Activated CD4-positive, alpha-beta T cell treated with anti-CD3 and anti-CD28 coated beads, Interleukin-2, amount 50 U/mL, for 16 hours (primary cell): Measurements from ENCODE around the gene ZDHHC14.

Experiments
- DNase-seq: peaks from one replicate; pipeline ENCODE4 v3.0.0-alpha.2; 2020

ZDHHC14 gene

GRCh38 chr6:157469378-157469777 is 88.4 kb downstream of the ZDHHC14 start:
- DNase-seq: no peak

- no peak for DNase-seq
Observed at GRCh38 chr6:157471077-157471686, 90.2 kb downstream of the ZDHHC14 start.

GRCh38 chr6:157471895-157472686 is 91.1 kb downstream of the ZDHHC14 start:
- DNase-seq: no peak

- DNase-seq: no peak
Observed at GRCh38 chr6:157476797-157477196, 95.8 kb downstream of the ZDHHC14 start.

GRCh38 chr6:157478926-157479325 is 97.9 kb downstream of the ZDHHC14 start:
- no peak for DNase-seq

- no peak for DNase-seq
Observed at GRCh38 chr6:157479464-157480303, 98.7 kb downstream of the ZDHHC14 start.

- DNase-seq: no peak
Observed at GRCh38 chr6:157481189-157481864, 100.3 kb downstream of the ZDHHC14 start.

GRCh38 chr6:157481865-157482249 is 100.9 kb downstream of the ZDHHC14 start:
- no peak for DNase-seq

GRCh38 chr6:157483770-157484169 is 102.8 kb downstream of the ZDHHC14 start:
- DNase-seq: no peak

- DNase-seq: no peak
Observed at GRCh38 chr6:157484181-157484580, 103.2 kb downstream of the ZDHHC14 start.

- peak; percentile 27 for DNase-seq
Observed at GRCh38 chr6:157486572-157486971, 105.6 kb downstream of the ZDHHC14 start.

- DNase-seq: no peak
Observed at GRCh38 chr6:157487110-157487773, 106.3 kb downstream of the ZDHHC14 start.

GRCh38 chr6:157488058-157488457 is 107.1 kb downstream of the ZDHHC14 start:
- no peak for DNase-seq

GRCh38 chr6:157488716-157489118 is 107.7 kb downstream of the ZDHHC14 start:
- DNase-seq: no peak

- no peak for DNase-seq
Observed at GRCh38 chr6:157490611-157491269, 109.8 kb downstream of the ZDHHC14 start.

GRCh38 chr6:157491571-157492232 is 110.7 kb downstream of the ZDHHC14 start:
- DNase-seq: no peak

GRCh38 chr6:157492249-157492648 is 111.3 kb downstream of the ZDHHC14 start:
- DNase-seq: no peak

GRCh38 chr6:157492741-157493140 is 111.8 kb downstream of the ZDHHC14 start:
- no peak for DNase-seq

- no peak for DNase-seq
Observed at GRCh38 chr6:157493173-157493572, 112.2 kb downstream of the ZDHHC14 start.

GRCh38 chr6:157493576-157493975 is 112.6 kb downstream of the ZDHHC14 start:
- DNase-seq: no peak

- no peak for DNase-seq
Observed at GRCh38 chr6:157494132-157494710, 113.2 kb downstream of the ZDHHC14 start.
